GM19025 (cell line): Measurements from ENCODE around the gene CREG2.
A peak's percentile ranks its signal among the peaks of the same experiment; 100 is the strongest.

Experiments
- ATAC-seq: cut with Tn5 transposase; IDR thresholded peaks from one replicate; pipeline ENCODE4 v1.9.1; 2021; ENCODE audit warnings: mild to moderate bottlenecking, low read depth, moderate library complexity; ENCODE audit not compliant: unreplicated experiment

The CREG2 gene

GRCh38 chr2:101310834-101311695, 76.2 kb downstream of the CREG2 start:
- no peak for ATAC-seq

DNA sequence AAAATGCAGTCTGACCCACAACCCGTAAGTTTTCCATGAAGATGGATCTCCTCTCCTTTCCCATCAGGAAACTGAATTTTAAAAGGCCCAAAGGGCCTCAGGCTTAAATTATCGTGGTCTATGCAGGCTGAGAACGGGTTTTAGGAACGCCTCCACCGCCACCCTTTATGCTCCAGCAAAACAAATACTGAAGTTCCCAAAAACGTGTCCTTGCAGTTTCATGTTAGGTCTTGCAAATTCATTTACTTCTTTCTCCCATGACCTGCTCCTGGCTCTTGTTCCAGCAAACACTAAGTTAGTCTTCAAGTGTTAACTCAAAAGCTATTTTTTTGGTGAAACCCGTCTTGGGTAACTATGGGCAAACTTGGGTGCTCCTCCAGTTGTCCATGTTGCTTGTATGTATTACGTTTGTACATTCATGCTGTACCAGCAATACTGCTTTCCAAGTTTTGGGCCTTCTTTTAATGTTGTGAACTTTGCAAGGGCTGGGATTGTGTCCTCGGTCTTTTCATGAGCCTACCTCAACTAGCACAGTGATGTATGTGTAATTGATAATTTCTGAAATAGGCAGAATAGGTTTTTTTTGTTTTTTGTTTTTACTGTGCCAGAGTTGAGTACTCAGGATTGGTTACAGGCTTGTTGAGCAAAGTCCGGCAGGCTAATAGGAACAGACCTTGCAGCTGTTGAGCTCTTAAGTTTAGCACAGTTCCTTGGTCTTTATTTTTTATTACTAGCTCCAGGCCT, 77.0 kb downstream of the CREG2 start:
- ATAC-seq = no peak

GRCh38 chr2:101308432-101309210, 78.7 kb downstream of the CREG2 start, which contains the start of gene RNF149:
RNF149 (minus strand) TSS chr2:101308701; CDS start chr2:101308588, 113 bp downstream.
- ATAC-seq = peak; percentile 63

GRCh38 chr2:101307950-101308431, 79.3 kb downstream of the CREG2 start:
- no peak for ATAC-seq

DNA sequence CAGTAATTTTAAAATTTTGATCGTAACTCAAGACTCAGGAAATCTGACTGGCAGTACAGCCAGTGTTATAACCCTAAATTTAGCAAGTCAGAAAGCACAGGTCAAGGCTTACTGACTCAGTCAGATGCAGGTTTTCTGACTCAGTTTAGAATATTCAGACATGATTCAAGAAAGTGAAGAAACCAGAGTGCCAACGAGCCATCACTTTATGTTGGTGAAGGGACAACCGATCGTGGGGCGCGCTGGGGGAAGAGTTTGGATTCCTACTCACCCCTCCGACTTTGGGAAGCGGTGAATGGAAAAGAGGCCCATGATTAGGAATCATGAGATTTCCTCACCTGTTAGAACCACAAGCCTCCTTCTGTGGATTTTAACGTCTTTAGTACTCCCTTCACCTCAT, 79.8 kb downstream of the CREG2 start:
- ATAC-seq = no peak

DNA sequence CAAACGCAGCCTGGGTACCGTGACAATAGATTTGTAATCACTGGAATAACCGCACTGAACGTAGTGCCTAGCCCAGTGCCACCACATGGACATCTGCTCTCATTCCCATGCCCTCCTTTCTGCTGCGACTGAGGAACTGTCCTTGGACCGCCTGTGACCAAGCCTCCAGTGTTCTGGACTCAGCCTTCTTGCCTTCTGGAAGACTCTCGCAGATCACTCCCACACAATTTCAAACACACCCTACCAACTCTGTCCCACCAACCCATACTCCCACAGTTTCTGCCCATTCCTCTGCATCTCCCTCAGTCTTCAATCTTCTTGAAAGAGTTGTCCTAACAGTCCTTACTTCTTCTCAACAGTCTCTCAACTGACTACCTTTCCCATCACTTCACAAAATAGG, 80.9 kb downstream of the CREG2 start:
- peak; percentile 2 for ATAC-seq

DNA sequence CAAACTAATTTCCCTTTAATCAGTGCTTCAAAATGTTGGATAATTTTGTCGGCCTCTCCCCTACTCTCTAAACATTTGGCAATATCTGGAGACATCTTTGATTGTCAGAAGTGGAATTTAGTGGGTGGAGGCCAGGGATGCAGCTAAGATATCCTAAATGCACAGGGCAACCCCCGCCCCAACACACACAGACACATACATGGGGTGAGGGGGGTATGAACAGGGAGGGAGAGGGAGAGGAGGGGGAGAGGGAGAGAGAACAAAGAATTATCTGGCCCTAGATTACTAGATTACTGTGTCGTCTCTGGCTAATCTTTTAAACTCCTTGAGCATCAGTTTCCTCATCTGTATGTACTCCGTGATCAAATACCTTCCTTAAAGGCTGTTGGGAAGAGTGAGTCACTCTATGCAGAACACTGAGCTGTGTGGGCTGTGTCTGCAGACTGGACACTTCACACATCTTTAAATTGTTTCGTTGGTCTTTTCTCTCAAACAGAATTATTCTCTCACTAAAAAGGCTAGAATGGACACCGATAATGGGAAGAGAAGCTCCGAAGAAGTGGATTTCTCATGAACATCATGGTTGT, 81.7 kb downstream of the CREG2 start:
- ATAC-seq = no peak

DNA sequence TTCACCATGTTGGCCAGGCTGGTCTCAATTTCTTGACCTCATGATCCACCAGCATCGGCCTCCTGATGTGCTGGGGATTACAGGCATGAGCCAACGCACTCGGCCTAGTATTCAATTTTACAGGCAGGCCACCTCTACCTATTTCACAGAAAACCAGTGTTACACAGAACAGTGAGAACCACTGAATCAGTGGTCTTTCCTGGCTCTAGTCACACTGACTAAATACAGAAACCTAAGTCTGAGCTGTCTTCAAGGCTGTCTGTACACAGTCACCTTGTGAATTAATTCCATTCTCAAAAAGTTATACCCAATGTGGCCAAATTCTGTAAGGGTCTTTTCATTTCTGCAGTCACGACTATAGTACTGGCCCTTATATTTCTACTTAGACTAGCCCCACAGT, 82.3 kb downstream of the CREG2 start:
- no peak for ATAC-seq

DNA sequence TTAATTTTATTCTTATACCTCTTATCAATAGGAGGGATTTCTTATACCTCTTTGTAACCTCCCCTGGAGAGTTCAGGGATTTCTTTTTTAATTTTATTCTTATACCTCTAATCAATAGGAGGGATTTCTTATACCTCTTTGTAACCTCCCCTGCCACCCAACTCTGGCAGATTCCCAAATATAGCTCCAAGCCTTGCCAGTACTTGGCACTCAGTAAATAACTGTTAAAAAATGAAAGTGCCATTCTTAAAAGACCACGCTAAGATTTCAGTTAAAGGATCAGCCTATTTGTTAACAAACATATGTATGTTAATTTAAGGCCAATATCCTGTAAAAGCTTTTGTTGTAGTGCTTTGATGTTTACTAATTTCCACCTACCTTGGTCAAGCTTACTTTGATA, 83.6 kb downstream of the CREG2 start:
- no peak for ATAC-seq

DNA sequence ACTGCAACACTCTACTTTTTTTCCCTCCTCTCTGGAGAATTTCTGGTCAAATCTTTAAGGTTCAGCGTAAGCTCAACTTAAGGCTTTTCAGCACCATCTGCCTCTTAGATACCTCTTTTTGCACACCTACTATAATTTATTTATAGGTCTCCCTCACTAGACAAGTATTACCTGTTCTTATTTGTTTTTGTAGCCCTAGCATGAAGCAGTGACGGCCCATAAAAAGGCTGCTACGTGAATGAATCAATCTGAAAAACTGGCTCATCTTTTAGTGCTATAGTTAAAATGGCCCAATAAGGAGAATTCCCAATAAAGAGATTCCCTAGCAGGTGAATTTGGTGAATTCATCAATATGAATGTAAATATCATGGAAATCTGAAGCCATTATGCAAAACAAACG, 85.3 kb downstream of the CREG2 start:
- no peak for ATAC-seq

- ATAC-seq = no peak
These were observed 86.5 kb downstream of the CREG2 start for GRCh38 chr2:101300836-101301235.

DNA sequence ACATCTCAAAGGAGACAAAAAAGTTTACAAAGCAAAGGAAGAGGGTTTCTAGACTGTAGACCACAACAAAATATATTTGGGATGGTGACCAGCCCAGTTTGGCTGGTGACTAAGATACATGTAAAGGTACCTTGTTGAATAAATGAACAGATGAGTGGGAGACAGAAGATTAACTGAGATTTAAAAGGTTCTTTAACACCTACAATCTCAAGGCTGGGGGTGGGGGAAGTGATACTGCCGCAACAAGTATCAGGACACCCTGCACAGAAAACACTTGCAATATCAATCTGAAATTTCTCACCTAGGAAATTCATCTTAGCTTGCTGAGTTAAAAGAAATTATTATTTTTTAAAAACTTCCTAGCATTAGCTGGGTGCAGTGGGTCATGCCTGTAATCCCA, 87.1 kb downstream of the CREG2 start:
- no peak for ATAC-seq

GRCh38 chr2:101299604-101300003, 87.7 kb downstream of the CREG2 start:
- no peak for ATAC-seq

- no peak for ATAC-seq
These were observed 89.9 kb downstream of the CREG2 start for GRCh38 chr2:101297383-101297782.

DNA sequence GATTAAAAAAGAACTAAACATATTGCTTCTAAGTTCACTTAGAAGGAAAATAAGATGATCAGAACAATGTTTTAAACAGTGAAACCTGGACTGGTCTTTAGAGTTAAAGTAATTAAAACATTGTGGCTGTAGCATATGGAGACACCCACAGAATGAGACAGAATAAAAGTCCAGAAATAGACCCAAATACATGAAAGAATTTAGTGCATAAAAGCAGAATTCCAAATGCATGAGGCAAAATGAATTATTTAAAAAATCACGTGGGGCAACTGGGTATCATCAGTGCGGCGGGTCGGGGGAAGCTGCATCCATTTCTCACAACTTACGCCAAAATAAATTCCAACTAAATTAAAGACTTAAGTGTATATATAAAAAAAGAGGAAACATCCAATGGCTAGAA, 90.9 kb downstream of the CREG2 start:
- no peak for ATAC-seq

- ATAC-seq = no peak
These were observed 91.4 kb downstream of the CREG2 start for GRCh38 chr2:101295895-101296294.
